ENCODE measurements around the gene GTF2IRD1.

- no peak for TF ChIP-seq CTCF (IDR thresholded peaks at IDR 0.05 in 8 of 11, conservative IDR thresholded peaks at IDR 0.05 in 3 of 11)
- no peak for TF ChIP-seq POLR2A (IDR thresholded peaks at IDR 0.05)
- no peak for TF ChIP-seq POLR2AphosphoS5 (IDR thresholded peaks at IDR 0.05)
Observed at GRCh38 chr7:74502216-74502891, 48.6 kb downstream of the GTF2IRD1 start.

Data from spleen (tissue), 7 donors.